Islet precursor cell (in vitro differentiated cells): ENCODE data around the gene COPZ2.
"Not testable (repeated sequence)": the region's sequence is repeated elsewhere in the genome, so short reads cannot be mapped to it uniquely, and the experiment has no call there.

ENCODE experiments used
- DNase-seq: peaks from one replicate; pipeline ENCODE4 v3.0.0-alpha.2; 2018

COPZ2 gene

DNA sequence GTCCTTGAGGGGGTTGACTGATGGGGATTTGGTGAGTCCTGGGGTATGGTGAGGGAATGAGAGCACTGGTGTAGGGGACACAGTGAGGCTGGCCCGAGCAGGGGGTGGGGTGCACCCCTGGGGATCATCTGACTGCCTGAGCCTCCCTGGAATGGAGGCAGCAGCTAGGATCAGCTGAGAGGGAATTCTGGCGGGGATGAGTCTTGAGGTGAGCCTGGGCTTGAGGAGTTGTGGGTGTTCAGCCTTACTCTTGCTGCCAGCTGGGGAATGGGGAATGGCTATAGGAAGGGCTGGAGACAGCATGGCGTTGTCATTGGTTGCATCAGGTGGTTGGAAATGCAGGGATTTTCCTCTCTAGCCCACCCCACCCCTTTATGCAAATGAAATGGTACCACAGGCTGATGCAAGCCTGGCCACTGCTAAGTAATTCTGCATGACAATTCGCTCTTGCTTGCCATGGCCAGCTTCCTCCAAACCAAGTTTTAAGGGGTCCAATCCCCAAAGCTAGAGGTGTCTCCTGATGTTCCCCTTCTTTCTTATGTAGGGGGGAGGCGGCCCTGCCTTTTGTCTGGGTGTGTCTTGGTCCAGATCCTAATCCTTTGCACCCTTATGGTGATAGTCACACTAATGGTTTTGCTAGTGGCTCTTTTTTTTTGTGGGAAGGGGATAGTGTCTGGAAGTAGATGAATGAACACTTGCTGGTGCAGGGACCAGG lies 18.1 kb upstream of the COPZ2 start:
- DNase-seq, result peak; percentile 87

- DNase-seq, result peak; percentile 100
Observed at GRCh38 chr17:48054238-48055185, 16.9 kb upstream of the COPZ2 start.

GRCh38 chr17:48053758-48054237 lies 16.2 kb upstream of the COPZ2 start:
- DNase-seq, result no peak

GRCh38 chr17:48052956-48053757 lies 15.6 kb upstream of the COPZ2 start:
- no peak for DNase-seq

DNA sequence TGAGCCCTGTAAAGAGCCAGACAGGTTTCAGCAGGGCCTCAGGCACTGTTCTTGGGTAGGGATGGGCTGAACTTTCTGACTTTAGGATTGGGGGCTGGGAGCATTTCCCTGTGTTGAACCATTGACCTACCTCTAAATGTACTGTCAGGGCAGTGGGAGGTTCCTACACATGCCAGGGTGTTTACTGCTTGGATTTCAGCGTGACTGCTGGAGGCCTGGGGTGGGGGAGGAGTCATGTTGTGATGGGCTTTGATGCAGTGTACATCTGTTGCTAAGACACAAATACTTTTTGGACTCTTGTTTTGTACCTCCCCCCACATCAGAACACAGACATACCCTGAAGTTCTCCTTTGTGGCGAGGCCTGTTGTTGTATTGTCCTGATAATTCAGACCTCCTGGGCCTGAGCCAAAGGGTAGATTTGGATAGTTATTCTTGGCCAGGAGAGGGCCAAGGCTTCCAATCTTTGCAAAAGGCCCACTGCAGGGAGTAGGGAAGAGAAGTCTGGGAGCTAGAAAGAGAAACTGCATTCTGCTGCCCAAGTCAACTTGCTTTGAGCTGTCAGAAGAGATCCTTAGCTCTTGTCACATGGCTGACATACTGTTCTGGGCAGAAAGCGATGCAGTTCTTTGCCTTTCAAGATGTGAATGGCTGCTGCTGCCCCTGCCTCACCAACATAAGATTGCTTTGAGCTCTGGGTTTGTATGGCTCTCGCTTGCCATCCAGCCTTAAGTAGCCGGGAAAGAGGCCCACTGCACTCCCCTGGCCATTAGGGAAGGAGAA lies 14.3 kb upstream of the COPZ2 start:
- peak; percentile 89 for DNase-seq

GRCh38 chr17:48051283-48051682 lies 13.7 kb upstream of the COPZ2 start:
- no peak for DNase-seq

DNA sequence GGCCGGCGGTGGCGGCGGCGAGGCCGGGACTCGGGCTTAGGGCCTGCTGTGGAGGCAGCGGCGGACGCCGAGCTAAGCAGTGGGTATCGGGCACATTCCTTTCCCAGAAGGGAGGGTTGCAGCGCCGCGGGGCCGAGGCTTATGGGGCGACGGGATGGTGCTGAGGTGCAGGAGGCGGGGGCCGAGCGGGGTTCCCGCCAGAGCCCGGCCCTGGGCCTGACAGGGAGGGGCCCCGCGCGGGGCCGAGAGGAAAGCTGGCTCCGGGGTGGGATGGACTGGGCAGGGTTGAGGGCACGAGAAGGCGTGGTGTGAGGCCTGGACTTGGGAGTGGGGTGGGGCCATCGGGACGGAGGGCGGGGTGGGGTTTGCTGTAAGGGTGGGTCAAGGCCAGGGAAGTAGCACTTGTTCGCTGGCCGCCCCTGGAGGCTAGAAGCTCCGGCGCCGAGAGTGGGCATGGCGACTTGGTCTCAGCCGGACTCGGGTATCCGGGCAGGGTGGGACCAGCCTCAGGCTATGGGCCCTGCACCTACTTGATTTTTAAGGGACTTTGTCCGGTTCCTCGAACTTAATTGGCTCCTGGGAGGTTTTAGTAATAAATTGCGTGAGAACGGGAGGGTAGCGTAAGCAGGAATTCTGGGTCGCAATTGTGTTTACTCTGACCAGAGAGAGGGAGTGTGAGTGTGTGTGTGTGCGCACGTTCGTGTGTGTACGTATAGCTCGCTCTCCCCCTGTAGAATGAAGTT lies 11.0 kb upstream of the COPZ2 start:
- DNase-seq, result peak; percentile 99

GRCh38 chr17:48047741-48048383 lies 10.3 kb upstream of the COPZ2 start, which contains the start of gene NFE2L1:
Gene NFE2L1 (plus strand): TSS chr17:48048359. CDS start chr17:48051119, 2,760 bp downstream.
- peak; percentile 100 for DNase-seq

DNA sequence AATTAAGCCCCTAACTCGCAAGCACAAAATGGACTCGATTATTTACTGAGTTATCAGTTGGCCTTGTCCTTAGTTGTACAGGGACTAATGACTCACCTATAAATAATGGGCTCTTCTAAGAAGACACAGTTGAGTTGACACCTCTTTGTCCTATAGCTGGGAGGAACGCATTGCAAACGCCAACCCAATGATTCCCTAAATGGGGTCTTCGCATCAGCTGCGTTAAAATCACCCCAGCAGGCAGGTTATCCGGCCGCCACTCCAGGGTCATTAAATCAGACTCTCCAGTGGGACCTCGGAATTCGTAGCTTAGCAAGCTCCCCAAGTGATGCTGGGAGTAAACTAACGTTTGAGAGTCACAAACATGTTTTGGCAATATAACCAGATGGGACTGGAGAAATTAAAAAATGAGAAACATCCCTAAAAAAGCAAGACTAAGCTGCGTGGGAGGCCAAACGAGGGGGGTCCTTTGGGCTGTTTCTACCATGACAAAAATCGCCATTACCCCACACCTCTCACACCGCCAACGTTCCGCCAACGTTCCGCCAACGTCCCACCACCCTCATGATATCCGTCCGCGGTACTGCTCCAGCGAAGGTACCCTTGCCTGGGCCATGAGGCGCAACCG lies 9.6 kb upstream of the COPZ2 start:
- DNase-seq, result no peak

DNA sequence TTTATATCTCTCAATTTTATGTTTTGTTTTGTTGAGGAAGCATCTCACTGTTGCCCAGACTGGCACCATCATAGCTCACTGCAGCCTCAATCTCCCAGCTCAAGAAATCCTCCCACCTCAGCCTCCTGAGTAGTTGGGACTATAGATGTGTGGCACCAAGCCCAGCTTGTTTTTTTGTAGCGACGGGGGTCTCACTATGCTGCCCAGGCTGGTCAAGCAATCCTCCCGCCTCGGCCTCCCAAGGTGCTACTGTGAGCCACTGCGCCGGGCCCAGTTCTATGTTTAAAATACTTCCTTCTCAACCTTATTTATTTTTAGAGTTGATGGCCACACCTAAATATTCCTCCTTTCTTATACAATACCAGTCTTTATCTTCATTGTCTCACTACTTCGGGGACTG lies 8.7 kb upstream of the COPZ2 start:
- DNase-seq, result no peak

- DNase-seq, result peak; percentile 74
Observed at GRCh38 chr17:48045316-48046001, 7.9 kb upstream of the COPZ2 start.

DNA sequence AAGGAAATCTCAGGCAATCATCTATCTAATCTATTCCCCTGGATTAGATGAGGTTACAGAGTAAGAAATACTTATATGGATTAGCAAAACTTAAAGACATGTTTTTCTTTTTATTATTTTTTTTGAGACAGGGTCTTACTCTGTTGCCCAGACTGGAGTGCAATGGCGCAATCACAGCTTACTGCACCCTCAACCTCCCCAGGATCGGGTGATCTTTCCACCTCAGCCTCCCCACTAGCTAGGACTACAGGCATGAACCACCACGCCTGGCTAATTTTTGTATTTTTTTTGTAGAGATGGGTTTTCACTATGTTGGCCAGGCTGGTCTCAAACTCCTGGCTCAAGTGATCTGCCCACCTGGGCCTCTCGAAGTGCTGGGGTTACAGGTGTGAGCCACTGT lies 7.3 kb upstream of the COPZ2 start:
- DNase-seq, result no peak

- DNase-seq, result no peak
Observed at GRCh38 chr17:48043176-48043575, 5.6 kb upstream of the COPZ2 start.

DNA sequence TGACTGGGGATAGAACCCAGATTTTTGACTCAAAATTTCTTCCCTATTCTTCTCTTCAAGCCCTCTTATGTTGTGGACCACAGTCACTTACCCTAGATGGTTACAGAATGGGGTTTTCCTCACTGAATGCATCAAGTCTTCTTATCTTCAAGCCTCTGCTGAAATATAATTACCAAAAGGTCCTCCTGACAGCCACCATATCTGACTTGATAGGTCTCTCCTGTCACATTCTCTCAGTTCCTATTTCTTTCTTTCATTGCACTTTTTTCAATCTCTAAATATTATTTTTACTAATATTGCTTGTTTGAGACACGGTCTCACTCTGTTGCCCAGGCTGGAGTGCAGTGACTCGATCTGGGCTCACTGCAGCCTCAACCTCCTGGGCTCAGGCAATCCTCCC lies 1.1 kb upstream of the COPZ2 start:
- no peak for DNase-seq

GRCh38 chr17:48037838-48038323 lies 284 bp upstream of the COPZ2 start:
- no peak for DNase-seq

DNA sequence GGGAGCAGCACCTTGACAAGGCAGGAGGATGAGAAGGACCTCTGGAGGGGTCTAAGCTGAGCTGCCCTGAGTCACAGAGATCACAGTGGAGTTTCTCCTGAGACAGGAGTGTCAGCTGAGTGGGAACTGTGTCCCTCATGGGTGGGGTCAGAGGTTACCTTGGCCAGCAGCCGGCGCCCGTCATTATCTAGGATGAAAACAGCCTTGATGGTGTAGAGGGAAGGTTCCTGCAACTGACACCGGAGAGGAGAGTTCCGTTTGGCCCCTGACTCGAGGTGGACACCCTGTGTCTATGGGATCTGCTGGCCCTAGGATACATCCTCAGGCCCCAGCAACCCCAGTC lies 933 bp downstream of the COPZ2 start:
- no peak for DNase-seq

DNA sequence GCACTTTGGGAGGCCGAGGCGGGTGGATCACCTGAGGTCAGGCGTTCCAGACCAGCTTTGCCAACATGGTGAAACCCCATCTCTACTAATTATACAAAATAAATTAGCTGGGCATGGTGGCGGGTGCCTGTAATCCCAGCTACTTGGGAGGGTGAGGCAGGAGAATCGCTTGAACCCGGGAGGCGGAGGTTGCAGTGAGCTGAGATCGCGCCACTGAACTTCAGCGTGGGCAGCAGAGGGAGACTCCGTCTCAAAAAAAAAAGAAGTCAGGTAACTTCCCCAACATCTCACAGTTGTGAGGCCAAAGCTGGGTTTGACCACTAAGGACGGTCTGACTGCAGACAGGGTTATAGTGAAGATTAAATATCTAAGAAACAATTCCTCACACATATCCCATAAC lies 2.9 kb downstream of the COPZ2 start:
- DNase-seq, result not testable (repeated sequence)

- no peak for DNase-seq
Observed at GRCh38 chr17:48031966-48032365, 5.6 kb downstream of the COPZ2 start.

- DNase-seq, result no peak
Observed at GRCh38 chr17:48030531-48030930, 7.1 kb downstream of the COPZ2 start.

DNA sequence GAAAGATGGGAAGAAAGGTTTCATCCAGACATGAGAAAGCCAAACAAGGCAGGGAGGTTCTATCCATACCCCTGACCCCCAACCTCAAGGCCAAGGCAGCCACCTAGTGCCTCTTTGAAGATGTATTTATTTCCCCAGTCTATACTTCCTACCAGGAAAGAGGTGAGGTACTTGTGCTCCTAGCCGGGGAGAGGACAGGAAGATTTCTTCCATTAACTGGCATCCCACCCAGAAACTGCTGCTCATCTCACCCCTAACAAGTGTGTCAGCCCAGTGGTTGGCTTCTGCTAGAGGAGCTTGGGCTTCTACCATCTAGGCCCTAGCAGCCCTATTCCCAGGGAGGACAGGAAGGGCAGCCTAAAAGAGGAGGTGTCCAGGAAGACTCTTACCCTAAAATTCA lies 8.9 kb downstream of the COPZ2 start:
- no peak for DNase-seq
